Left ventricle myocardium superior (tissue), 1 donor: ENCODE data around the gene BRI3. TPM values are rescaled to one million over a fixed set of nuclear protein-coding genes. Genes with fewer than 3 reads are reported as not detected.

Source experiments
- ATAC-seq: fragments of 200-7000 bp; cut with Tn5 transposase; one replicate; pipeline ENCODE4 v1.9.1; 2020; ENCODE audit warnings: mild to moderate bottlenecking, moderate library complexity
- DNase-seq: peaks from one replicate; pipeline ENCODE4 v3.0.0-alpha.2; 2020
- intact Hi-C: fragments of 100-400 bp; cut with micrococcal nuclease; formaldehyde crosslinking; loops from one replicate; pipeline ENCODE4 v1.11.0; 2022
- total RNA-seq: library from RNA; stranded (reverse); fragmentation: NEBNext Ultra II Directional; extraction: Animal tissue kit (Norgen Biotek cat#: 25700); gene quantifications from one replicate; pipeline ENCODE4 v1.2.1, GENCODE V29; 2021
- donor health status: DM: no; HTN: yes; CAD: no; lungs with severe emphysema.

BRI3 gene
- total RNA-seq, 1 donor from 2014 or later, result 269 TPM

GRCh38 chr7:98285157-98286092 lies 3.9 kb downstream of the BRI3 start:
- no peak for ATAC-seq
- no peak for DNase-seq
- intact Hi-C loops, result no loop called here

GRCh38 chr7:98286093-98286539 lies 4.6 kb downstream of the BRI3 start:
- ATAC-seq (peak; percentile 6), DNase-seq (peak; percentile 77)
- intact Hi-C loops, result no loop called here

GRCh38 chr7:98286701-98287485 lies 5.4 kb downstream of the BRI3 start:
- ATAC-seq, result peak; percentile 6
- intact Hi-C loops, result no loop called here
- DNase-seq, result peak; percentile 54

- intact Hi-C loops, result no loop called here
- no peak for ATAC-seq
- no peak for DNase-seq
Measured at GRCh38 chr7:98287486-98287959, 6.0 kb downstream of the BRI3 start.

- intact Hi-C loops, result no loop called here
- no peak for ATAC-seq
- DNase-seq, result no peak
Measured at GRCh38 chr7:98288064-98288823, 6.8 kb downstream of the BRI3 start.

GRCh38 chr7:98289333-98289875 lies 7.9 kb downstream of the BRI3 start:
- intact Hi-C loops, result no loop called here
- DNase-seq (no peak), ATAC-seq (no peak)

- ATAC-seq (no peak), DNase-seq (no peak)
- intact Hi-C loops, result no loop called here
Measured at GRCh38 chr7:98291717-98292116, 10.2 kb downstream of the BRI3 start.

- no peak for ATAC-seq
- intact Hi-C loops, result no loop called here
Measured at GRCh38 chr7:98293265-98293664, 11.8 kb downstream of the BRI3 start.

GRCh38 chr7:98293746-98294145 lies 12.3 kb downstream of the BRI3 start:
- intact Hi-C loops, result no loop called here
- DNase-seq, result no peak
- no peak for ATAC-seq

More at GRCh38 chr7:98293265-98293664, 11.8 kb downstream of the BRI3 start:
- DNase-seq, result no peak

GRCh38 chr7:98294326-98294725 lies 12.8 kb downstream of the BRI3 start:
- no peak for DNase-seq
- no peak for ATAC-seq
- intact Hi-C loops, result no loop called here

- peak; percentile 61 for ATAC-seq
- DNase-seq, result peak; percentile 60
- intact Hi-C loops, result no loop called here
Measured at GRCh38 chr7:98294798-98295382, 13.4 kb downstream of the BRI3 start.

GRCh38 chr7:98295467-98296192 lies 14.1 kb downstream of the BRI3 start:
- DNase-seq, result no peak
- intact Hi-C loops, result no loop called here
- peak; percentile 38 for ATAC-seq

- ATAC-seq (no peak), DNase-seq (no peak)
- intact Hi-C loops, result no loop called here
Measured at GRCh38 chr7:98296833-98297232, 15.3 kb downstream of the BRI3 start.

- no peak for ATAC-seq
- DNase-seq, result no peak
- intact Hi-C loops, result no loop called here
Measured at GRCh38 chr7:98297626-98298286, 16.3 kb downstream of the BRI3 start.

- intact Hi-C loops, result no loop called here
- no peak for ATAC-seq
- DNase-seq, result no peak
Measured at GRCh38 chr7:98300595-98301372, 19.3 kb downstream of the BRI3 start.

- ATAC-seq (no peak), DNase-seq (no peak)
- intact Hi-C loops, result no loop called here
Measured at GRCh38 chr7:98301693-98302470, 20.4 kb downstream of the BRI3 start.
